Measurements from ENCODE around the gene PNMA6A. TPM values are rescaled to one million over a fixed set of nuclear protein-coding genes. Genes with fewer than 3 reads are reported as not detected.

Gene PNMA6A
- total and polyA plus RNA-seq, 2 experiments from 2014 or later: 10.2 to 12.4 TPM

Small RNA genes lying within 50 kb of the gene (small RNA-seq; reads per million reads assigned to genes)
- not detected for gene AC243428.1

Other genes starting within 250 kb of the PNMA6A start
- gene CETN2, start 241.7 kb upstream of the PNMA6A start, total RNA-seq: 43.7 and 44.8 TPM in 2 replicates
- gene CETN2, start 241.7 kb upstream of the PNMA6A start, polyA plus RNA-seq: 45.5 and 46.0 TPM in 2 replicates
- gene NSDHL, start 241.4 kb upstream of the PNMA6A start, total RNA-seq: 46.2 and 56.7 TPM in 2 replicates
- 47.8 and 62.9 TPM in 2 replicates for gene NSDHL, start 241.4 kb upstream of the PNMA6A start, polyA plus RNA-seq
- 10.6 and 10.8 TPM in 2 replicates for gene ZNF185, start 174.4 kb upstream of the PNMA6A start, total RNA-seq
- 18.1 and 18.3 TPM in 2 replicates for gene ZNF185, start 174.4 kb upstream of the PNMA6A start, polyA plus RNA-seq
- gene PNMA5, start 78.3 kb upstream of the PNMA6A start, total RNA-seq: 0.07 and 0.08 TPM in 2 replicates
- not detected in 2 replicates for gene PNMA5, start 78.3 kb upstream of the PNMA6A start, polyA plus RNA-seq
- gene PNMA3, start 16.0 kb upstream of the PNMA6A start, total RNA-seq: 14.4 and 19.1 TPM in 2 replicates
- gene PNMA3, start 16.0 kb upstream of the PNMA6A start, polyA plus RNA-seq: 18.4 and 20.0 TPM in 2 replicates
- not detected in 2 replicates for gene MAGEA1, start 106.8 kb downstream of the PNMA6A start, total RNA-seq
- not detected in 2 replicates for gene MAGEA1, start 106.8 kb downstream of the PNMA6A start, polyA plus RNA-seq
- gene PNMA6F, start 249.3 kb downstream of the PNMA6A start, total RNA-seq: not detected in 2 replicates
- gene PNMA6F, start 249.3 kb downstream of the PNMA6A start, polyA plus RNA-seq: not detected in 2 replicates